ENCODE data around the gene UVRAG. TPM values are rescaled to one million over a fixed set of nuclear protein-coding genes. Genes with fewer than 3 reads are reported as not detected.

The UVRAG gene
- total and polyA plus RNA-seq, 4 donors = 4.4 to 15.1 (median 10.0) TPM

- TF ChIP-seq ZBTB33 (IDR thresholded peaks at IDR 0.05) = no peak
- no peak for TF ChIP-seq HNF4A (conservative IDR thresholded peaks at IDR 0.05)
- TF ChIP-seq MAX (IDR thresholded peaks at IDR 0.05) = no peak
- no peak for TF ChIP-seq FOXA2 (IDR thresholded peaks at IDR 0.05)
Observed at GRCh38 chr11:75777461-75778110, 37.4 kb upstream of the UVRAG start (continued).

- Histone ChIP-seq H3K4me1 (ENCODE audit: control insufficient read depth in 4 of 4, insufficient read depth in 4 of 4, low read length in 3 of 4) (peaks cover 11 to 84% (median 53%) of the 10 kb centered on the region in 4 donors), H3K9me3 (ENCODE audit: control insufficient read depth in 4 of 4, low read length in 3 of 4) (no peaks in the 10 kb centered on the region), H3K4me3 (ENCODE audit: low read depth in 1 of 3, low read length in 3 of 3) (no peak overlapping the region), H3K9ac (ENCODE audit: low read depth in 1 of 2, low read length in 2 of 2) (no peak overlapping the region), H3K27me3 (ENCODE audit: control insufficient read depth in 4 of 4, insufficient read depth in 4 of 4, low read length in 3 of 4) (no peaks in the 10 kb centered on the region), H3K36me3 (ENCODE audit: control insufficient read depth in 4 of 4, insufficient read depth in 3 of 4, low read depth in 1 of 4, low read length in 3 of 4) (peaks cover 0 to 4% (median 2%) of the 10 kb centered on the region in 4 donors), H3K27ac (ENCODE audit: low read depth in 1 of 2, low read length in 2 of 2) (no peak overlapping the region)
- DNase-seq (ENCODE audit: low spot score) = no peak
- TF ChIP-seq ZBTB33 (IDR thresholded peaks at IDR 0.05) (no peak), RAD21 (IDR thresholded peaks at IDR 0.05) (no peak), ATF3 (IDR thresholded peaks at IDR 0.05) (no peak), HNF4A (conservative IDR thresholded peaks at IDR 0.05) (no peak), SP1 (IDR thresholded peaks at IDR 0.05) (no peak), RXRA (IDR thresholded peaks at IDR 0.05) (no peak), GABPA (IDR thresholded peaks at IDR 0.05 in 1 of 2, conservative IDR thresholded peaks at IDR 0.05 in 1 of 2) (no peak), TAF1 (conservative IDR thresholded peaks at IDR 0.05) (no peak), FOXA2 (IDR thresholded peaks at IDR 0.05) (no peak), NR2F2 (IDR thresholded peaks at IDR 0.05) (no peak), FOXA1 (IDR thresholded peaks at IDR 0.05) (no peak), HNF4G (IDR thresholded peaks at IDR 0.05) (no peak), MAX (IDR thresholded peaks at IDR 0.05) (no peak), EGR1 (IDR thresholded peaks at IDR 0.05; ENCODE audit: low read depth in 2 of 2) (no peak), YY1 (IDR thresholded peaks at IDR 0.05) (no peak), JUND (IDR thresholded peaks at IDR 0.05) (no peak)
- TF ChIP-seq, protein P1, sequence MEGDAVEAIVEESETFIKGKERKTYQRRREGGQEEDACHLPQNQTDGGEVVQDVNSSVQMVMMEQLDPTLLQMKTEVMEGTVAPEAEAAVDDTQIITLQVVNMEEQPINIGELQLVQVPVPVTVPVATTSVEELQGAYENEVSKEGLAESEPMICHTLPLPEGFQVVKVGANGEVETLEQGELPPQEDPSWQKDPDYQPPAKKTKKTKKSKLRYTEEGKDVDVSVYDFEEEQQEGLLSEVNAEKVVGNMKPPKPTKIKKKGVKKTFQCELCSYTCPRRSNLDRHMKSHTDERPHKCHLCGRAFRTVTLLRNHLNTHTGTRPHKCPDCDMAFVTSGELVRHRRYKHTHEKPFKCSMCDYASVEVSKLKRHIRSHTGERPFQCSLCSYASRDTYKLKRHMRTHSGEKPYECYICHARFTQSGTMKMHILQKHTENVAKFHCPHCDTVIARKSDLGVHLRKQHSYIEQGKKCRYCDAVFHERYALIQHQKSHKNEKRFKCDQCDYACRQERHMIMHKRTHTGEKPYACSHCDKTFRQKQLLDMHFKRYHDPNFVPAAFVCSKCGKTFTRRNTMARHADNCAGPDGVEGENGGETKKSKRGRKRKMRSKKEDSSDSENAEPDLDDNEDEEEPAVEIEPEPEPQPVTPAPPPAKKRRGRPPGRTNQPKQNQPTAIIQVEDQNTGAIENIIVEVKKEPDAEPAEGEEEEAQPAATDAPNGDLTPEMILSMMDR (IDR thresholded peaks at IDR 0.05; ENCODE audit: low read depth, low read length, missing input control) = no peak
- TF ChIP-seq, protein P2, sequence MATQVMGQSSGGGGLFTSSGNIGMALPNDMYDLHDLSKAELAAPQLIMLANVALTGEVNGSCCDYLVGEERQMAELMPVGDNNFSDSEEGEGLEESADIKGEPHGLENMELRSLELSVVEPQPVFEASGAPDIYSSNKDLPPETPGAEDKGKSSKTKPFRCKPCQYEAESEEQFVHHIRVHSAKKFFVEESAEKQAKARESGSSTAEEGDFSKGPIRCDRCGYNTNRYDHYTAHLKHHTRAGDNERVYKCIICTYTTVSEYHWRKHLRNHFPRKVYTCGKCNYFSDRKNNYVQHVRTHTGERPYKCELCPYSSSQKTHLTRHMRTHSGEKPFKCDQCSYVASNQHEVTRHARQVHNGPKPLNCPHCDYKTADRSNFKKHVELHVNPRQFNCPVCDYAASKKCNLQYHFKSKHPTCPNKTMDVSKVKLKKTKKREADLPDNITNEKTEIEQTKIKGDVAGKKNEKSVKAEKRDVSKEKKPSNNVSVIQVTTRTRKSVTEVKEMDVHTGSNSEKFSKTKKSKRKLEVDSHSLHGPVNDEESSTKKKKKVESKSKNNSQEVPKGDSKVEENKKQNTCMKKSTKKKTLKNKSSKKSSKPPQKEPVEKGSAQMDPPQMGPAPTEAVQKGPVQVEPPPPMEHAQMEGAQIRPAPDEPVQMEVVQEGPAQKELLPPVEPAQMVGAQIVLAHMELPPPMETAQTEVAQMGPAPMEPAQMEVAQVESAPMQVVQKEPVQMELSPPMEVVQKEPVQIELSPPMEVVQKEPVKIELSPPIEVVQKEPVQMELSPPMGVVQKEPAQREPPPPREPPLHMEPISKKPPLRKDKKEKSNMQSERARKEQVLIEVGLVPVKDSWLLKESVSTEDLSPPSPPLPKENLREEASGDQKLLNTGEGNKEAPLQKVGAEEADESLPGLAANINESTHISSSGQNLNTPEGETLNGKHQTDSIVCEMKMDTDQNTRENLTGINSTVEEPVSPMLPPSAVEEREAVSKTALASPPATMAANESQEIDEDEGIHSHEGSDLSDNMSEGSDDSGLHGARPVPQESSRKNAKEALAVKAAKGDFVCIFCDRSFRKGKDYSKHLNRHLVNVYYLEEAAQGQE (IDR thresholded peaks at IDR 0.05) = no peak
- 89% methylated on average over 5 of the region's 5 CpGs for WGBS
Observed at GRCh38 chr11:75778962-75779361, 36.0 kb upstream of the UVRAG start.
